Measurements from ENCODE around the gene NFIB. TPM values are rescaled to one million over a fixed set of nuclear protein-coding genes. Genes with fewer than 3 reads are reported as not detected.

The NFIB gene
- total and polyA plus RNA-seq, 10 of the 15 experiments (the other 5 are each of a cell fraction or from before 2014, with no cell fraction given), result under 0.01 to 0.19 (median 0.05) TPM; not detected in 3

DNA sequence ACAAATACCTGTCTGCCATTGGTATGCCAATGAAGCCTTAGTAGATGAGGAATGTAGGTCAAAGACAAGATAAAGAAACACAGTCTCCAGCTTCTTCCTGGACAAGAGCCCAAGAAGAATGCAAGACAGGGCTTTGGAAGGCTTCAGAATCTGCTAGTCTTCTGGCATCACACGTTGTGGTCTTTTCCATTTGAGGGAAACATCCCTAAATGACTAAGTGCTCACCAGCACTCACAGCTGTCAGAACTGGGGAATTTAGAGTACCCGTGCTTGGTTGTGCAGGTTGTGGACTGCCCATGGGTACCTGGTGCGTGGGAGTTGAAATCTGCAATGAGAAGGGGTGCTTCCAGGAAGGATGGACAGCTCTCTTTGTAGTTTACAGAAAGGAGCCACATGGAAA lies 27.1 kb upstream of the NFIB start:
- Histone ChIP-seq H3K27ac (ENCODE audit: control insufficient read depth, insufficient read depth) (no peak overlapping the region), H3K27me3 (replicated peaks in 1 of 2; ENCODE audit: control insufficient read depth in 2 of 2, insufficient read depth in 2 of 2, low read length in 1 of 2) (peaks cover 0 to 11% of the 10 kb centered on the region in 2 experiments; a peak in 3 of 4 replicates)
- no peak for TF ChIP-seq CREM (IDR thresholded peaks at IDR 0.05; ENCODE audit: low read depth)
- TF ChIP-seq EGR1 (IDR thresholded peaks at IDR 0.05; ENCODE audit: borderline replicate concordance in 1 of 2, low read depth in 2 of 2, low read length in 2 of 2), result no peak
- no peak for TF ChIP-seq FOXM1 (IDR thresholded peaks at IDR 0.05; ENCODE audit: low read depth, low read length)
- TF ChIP-seq CHD4 (IDR thresholded peaks at IDR 0.05), result no peak
- no peak for TF ChIP-seq TCF12 (IDR thresholded peaks at IDR 0.05; ENCODE audit: low read depth, low read length)
- no peak for TF ChIP-seq ZSCAN29 (IDR thresholded peaks at IDR 0.05)
- no peak for TF ChIP-seq FOS (IDR thresholded peaks at IDR 0.05; ENCODE audit: borderline replicate concordance, extremely low read depth, insufficient read length)
- no peak for TF ChIP-seq RB1 (IDR thresholded peaks at IDR 0.05; ENCODE audit: borderline replicate concordance)
- no peak for TF ChIP-seq ATF7 (IDR thresholded peaks at IDR 0.05; ENCODE audit: low read depth)
- TF ChIP-seq, protein P1, sequence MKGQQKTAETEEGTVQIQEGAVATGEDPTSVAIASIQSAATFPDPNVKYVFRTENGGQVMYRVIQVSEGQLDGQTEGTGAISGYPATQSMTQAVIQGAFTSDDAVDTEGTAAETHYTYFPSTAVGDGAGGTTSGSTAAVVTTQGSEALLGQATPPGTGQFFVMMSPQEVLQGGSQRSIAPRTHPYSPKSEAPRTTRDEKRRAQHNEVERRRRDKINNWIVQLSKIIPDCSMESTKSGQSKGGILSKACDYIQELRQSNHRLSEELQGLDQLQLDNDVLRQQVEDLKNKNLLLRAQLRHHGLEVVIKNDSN (IDR thresholded peaks at IDR 0.05; ENCODE audit: borderline replicate concordance, extremely low read length, insufficient read depth, low read depth, low read length), result no peak
- TF ChIP-seq SUPT20H (IDR thresholded peaks at IDR 0.05; ENCODE audit: borderline replicate concordance, control insufficient read depth, low read depth, low read length), result no peak
- no peak for TF ChIP-seq SMARCA5 (IDR thresholded peaks at IDR 0.05)
- TF ChIP-seq NFXL1 (IDR thresholded peaks at IDR 0.05; ENCODE audit: borderline replicate concordance), result no peak

More for the DNA sequence above, 27.1 kb upstream of the NFIB start:
- BruUV-seq (replicated peaks), result no TSS peak
- ChIA-PET SMC1A (ENCODE audit: uncharacterized antibody, unreplicated experiment) (no interaction called here), POLR2A (no interaction called here), CTCF (interaction anchor here (1.0 kb wide), 1 partner anchor 13 kb away, joined by 3 read pairs; no protein-coding TSS in a partner anchor), RAD21 (ENCODE audit: unreplicated experiment) (interaction anchor here (1.2 kb wide), 1 partner anchor 13 kb away, joined by 3 read pairs; no protein-coding TSS in a partner anchor)
- DNase-seq (ENCODE audit: low read depth, low spot score) (no peak), ATAC-seq (no peak), FAIRE-seq (no peak)
- Histone ChIP-seq H3K4me2 (ENCODE audit: control insufficient read depth, insufficient read depth) (no peak overlapping the region), H2AFZ (ENCODE audit: control insufficient read depth, low read depth, low read length) (no peak overlapping the region), H3K4me3 (no peak overlapping the region), H3K79me2 (ENCODE audit: control insufficient read depth, insufficient read depth, low read length) (no peaks in the 10 kb centered on the region), H4K20me1 (ENCODE audit: control insufficient read depth, insufficient read depth) (no peaks in the 10 kb centered on the region), H3K36me3 (ENCODE audit: control insufficient read depth in 2 of 2, insufficient read depth in 2 of 2, low read length in 1 of 2) (no peaks in the 10 kb centered on the region), H3K9ac (ENCODE audit: control insufficient read depth, insufficient read depth, low read length) (no peak overlapping the region), H3K4me1 (ENCODE audit: control insufficient read depth, insufficient read depth, low read length) (no peaks in the 10 kb centered on the region), H3K9me3 (replicated peaks; ENCODE audit: control insufficient read depth, insufficient read depth, low read length) (no peaks in the 10 kb centered on the region)
- intact Hi-C loops (cut with micrococcal nuclease; ENCODE audit: unreplicated experiment) (no loop called here), in situ Hi-C loops (cut with MboI) (no loop called here)
- WGBS (ENCODE audit: insufficient coverage, insufficient replicate concordance, low lambda C conversion rate, missing lambda C conversion rate), result 4% methylated on average over 3 of the region's 3 CpGs

Measured in GM12878 (cell line).